WTC11 (cell line): ENCODE data around the gene EFNB3. TPM values are rescaled to one million over a fixed set of nuclear protein-coding genes. Genes with fewer than 3 reads are reported as not detected.

ENCODE experiments used
- ATAC-seq: fragments of 200-7000 bp; cut with Tn5 transposase; 2 replicates; pipeline ENCODE4 v1.10.0; 2021; ENCODE audit warnings: mild to moderate bottlenecking, moderate library complexity
- CTCF ChIA-PET: fragments of 300-600 bp; sonication (Branson Sonifier 250); formaldehyde crosslinking; loops from one replicate; lab custom pipeline; 2021; ENCODE audit warnings: antibody characterized with exemption; lab: Charles Lee
- POLR2A ChIA-PET: fragments of 350-600 bp; sonication (Branson Sonifier 250); formaldehyde crosslinking; loops from one replicate; lab custom pipeline; 2021; ENCODE audit warnings: antibody characterized with exemption; lab: Charles Lee
- DNase-seq: peaks from one replicate; pipeline ENCODE4 v3.0.0; 2021; ENCODE audit warnings: low spot score
- H3K27ac Mint-ChIP-seq: 2 replicates; pipeline ENCODE4 v1.8.0; 2021; ENCODE audit warnings: mixed read lengths
- H3K27me3 Mint-ChIP-seq: 2 replicates; pipeline ENCODE4 v1.8.0; 2021; ENCODE audit warnings: low read depth, mild to moderate bottlenecking, moderate library complexity, mixed read lengths
- H3K36me3 Mint-ChIP-seq: 2 replicates; pipeline ENCODE4 v1.8.0; 2021; ENCODE audit warnings: mixed read lengths
- H3K4me1 Mint-ChIP-seq: 2 replicates; pipeline ENCODE4 v1.8.0; 2022; ENCODE audit warnings: mixed read lengths
- H3K4me3 Mint-ChIP-seq: 2 replicates; pipeline ENCODE4 v1.8.0; 2021; ENCODE audit warnings: mild to moderate bottlenecking, moderate library complexity, mixed read lengths
- H3K9me3 Mint-ChIP-seq: 2 replicates; pipeline ENCODE4 v1.8.0; 2021; ENCODE audit warnings: mixed read lengths
- CBFB ChIP-seq: sonication (generic); formaldehyde crosslinking; IDR thresholded peaks from 2 replicates; pipeline ENCODE4 v1.8.1; 2022; ENCODE audit warnings: mild to moderate bottlenecking, low read depth, missing genetic modification reagents
- CREB1 ChIP-seq: sonication (generic); formaldehyde crosslinking; IDR thresholded peaks from 2 replicates; pipeline ENCODE4 v1.8.0; 2023; ENCODE audit warnings: mild to moderate bottlenecking, missing genetic modification reagents
- CREM ChIP-seq: sonication (generic); formaldehyde crosslinking; IDR thresholded peaks from 2 replicates; pipeline ENCODE4 v1.8.1; 2022; ENCODE audit warnings: mild to moderate bottlenecking, missing genetic modification reagents, moderate library complexity
- E2F5 ChIP-seq: sonication (generic); formaldehyde crosslinking; IDR thresholded peaks from 2 replicates; pipeline ENCODE4 v1.8.1; 2022; ENCODE audit warnings: mild to moderate bottlenecking, moderate library complexity, missing genetic modification reagents
- ELF4 ChIP-seq: sonication (generic); formaldehyde crosslinking; IDR thresholded peaks from 2 replicates; pipeline ENCODE4 v1.8.1; 2022; ENCODE audit warnings: low read depth, mild to moderate bottlenecking, moderate library complexity, missing genetic modification reagents
- ETV6 ChIP-seq: sonication (generic); formaldehyde crosslinking; IDR thresholded peaks from 2 replicates; pipeline ENCODE4 v1.8.1; 2022; ENCODE audit warnings: mild to moderate bottlenecking, missing genetic modification reagents
- GRHL2 ChIP-seq: fragments of 250-450 bp; sonication (Bioruptor Pico); IDR thresholded peaks from 2 replicates; pipeline ENCODE4 v1.8.0; 2022; ENCODE audit warnings: mild to moderate bottlenecking, moderate library complexity; ENCODE audit not compliant: insufficient replicate concordance, severe bottlenecking
- GTF2I ChIP-seq: fragments of 250-450 bp; sonication (Bioruptor Pico); conservative IDR thresholded peaks from 2 replicates; pipeline ENCODE4 v1.4.0; 2021; ENCODE audit warnings: mild to moderate bottlenecking
- HMGA2 ChIP-seq: fragments of 250-450 bp; sonication (Bioruptor Pico); IDR thresholded peaks from 2 replicates; pipeline ENCODE4 v1.4.0; 2021; ENCODE audit warnings: mild to moderate bottlenecking, moderate library complexity
- JAZF1 ChIP-seq: fragments of 250-450 bp; sonication (Bioruptor Pico); IDR thresholded peaks from 2 replicates; pipeline ENCODE4 v1.9.0; 2021; ENCODE audit warnings: moderate library complexity, mild to moderate bottlenecking, inconsistent platforms
- MLX ChIP-seq: sonication (generic); formaldehyde crosslinking; IDR thresholded peaks from 2 replicates; pipeline ENCODE4 v1.8.1; 2023; ENCODE audit warnings: mild to moderate bottlenecking, missing genetic modification reagents, moderate library complexity
- MXD4 ChIP-seq: fragments of 250-450 bp; sonication (Bioruptor Pico); IDR thresholded peaks from 2 replicates; pipeline ENCODE4 v1.8.0; 2021; ENCODE audit warnings: mild to moderate bottlenecking, moderate library complexity, borderline replicate concordance
- NFYB ChIP-seq: sonication (generic); formaldehyde crosslinking; conservative IDR thresholded peaks from 2 replicates; pipeline ENCODE4 v1.8.0; 2022; ENCODE audit warnings: low read depth, missing genetic modification reagents
- SOX15 ChIP-seq: fragments of 250-450 bp; sonication (Bioruptor Pico); IDR thresholded peaks from 2 replicates; pipeline ENCODE4 v1.9.0; 2021; ENCODE audit warnings: mild to moderate bottlenecking
- TEAD1 ChIP-seq: sonication (generic); formaldehyde crosslinking; IDR thresholded peaks from 2 replicates; pipeline ENCODE4 v1.8.0; 2022; ENCODE audit warnings: mild to moderate bottlenecking, missing genetic modification reagents
- TP53 ChIP-seq: sonication (generic); formaldehyde crosslinking; IDR thresholded peaks from 2 replicates; pipeline ENCODE4 v1.8.1; 2023; ENCODE audit warnings: mild to moderate bottlenecking, missing genetic modification reagents
- USF2 ChIP-seq: sonication (generic); formaldehyde crosslinking; IDR thresholded peaks from 2 replicates; pipeline ENCODE4 v1.8.1; 2023; ENCODE audit warnings: mild to moderate bottlenecking, missing genetic modification reagents, moderate library complexity
- ZMAT4 ChIP-seq: fragments of 250-450 bp; sonication (Bioruptor Pico); IDR thresholded peaks from 2 replicates; pipeline ENCODE4 v1.9.0; 2021; ENCODE audit warnings: mild to moderate bottlenecking
- ZNF121 ChIP-seq: sonication (generic); formaldehyde crosslinking; IDR thresholded peaks from 2 replicates; pipeline ENCODE4 v1.8.0; 2023; ENCODE audit warnings: missing genetic modification reagents
- ZNF281 ChIP-seq: sonication (generic); formaldehyde crosslinking; IDR thresholded peaks from 2 replicates; pipeline ENCODE4 v1.8.0; 2023; ENCODE audit warnings: mild to moderate bottlenecking, missing genetic modification reagents
- ZNF423 ChIP-seq: fragments of 250-450 bp; sonication (Bioruptor Pico); IDR thresholded peaks from 2 replicates; pipeline ENCODE4 v2.1.2; 2022; ENCODE audit warnings: mild to moderate bottlenecking, moderate library complexity
- total RNA-seq: library from RNA; stranded (reverse); gene quantifications from 3 replicates; pipeline ENCODE4 v1.2.3, GENCODE V29; 2021

The EFNB3 gene
- total RNA-seq, 1 experiment from 2014 or later: 14.7 TPM

- DNase-seq (no peak), ATAC-seq (no peak)
- peaks cover 46% of the 10 kb centered on the region for H3K4me1 Mint-ChIP-seq
- no peak for TF ChIP-seq SOX15 (CRISPR knock-in tag)
- TF ChIP-seq CREM (CRISPR knock-in tag): no peak
- no peak for TF ChIP-seq HMGA2 (CRISPR knock-in tag)
- no peak for TF ChIP-seq CREB1
- TF ChIP-seq ETV6 (CRISPR knock-in tag): no peak
- TF ChIP-seq ZNF423: no peak
- TF ChIP-seq TEAD1 (CRISPR knock-in tag): no peak
- no peak for TF ChIP-seq JAZF1 (CRISPR knock-in tag)
- no peak for TF ChIP-seq USF2 (CRISPR knock-in tag)
- no peak for TF ChIP-seq GTF2I (CRISPR knock-in tag)
- no peak for TF ChIP-seq E2F5
- no peak for TF ChIP-seq ZNF281 (CRISPR knock-in tag)
- TF ChIP-seq MXD4 (CRISPR knock-in tag): no peak
- TF ChIP-seq ZMAT4 (CRISPR knock-in tag): no peak
- no peak for TF ChIP-seq GRHL2 (CRISPR knock-in tag)
- no peak for TF ChIP-seq NFYB (CRISPR knock-in tag)
- TF ChIP-seq CBFB (CRISPR knock-in tag): no peak
- no peak for TF ChIP-seq ELF4
- CTCF ChIA-PET: interaction anchor here (1.0 to 8.0 kb wide), 7 partner anchors 9 to 128 kb away, joined by 3 to 120 read pairs (median 17); partner anchors contain the start of genes ATP1B2, EFNB3, SOX15 and TP53
- H3K36me3 Mint-ChIP-seq: no peaks in the 10 kb centered on the region
- 0 out of 2 replicates have a peak overlapping the region, but pooled peaks have one; percentile 8 for H3K27ac Mint-ChIP-seq
- POLR2A ChIA-PET: no interaction called here
- peaks cover 38% of the 10 kb centered on the region for H3K27me3 Mint-ChIP-seq
- H3K4me3 Mint-ChIP-seq: no peak overlapping the region
- no peaks in the 10 kb centered on the region for H3K9me3 Mint-ChIP-seq
These were observed 10.0 kb downstream of the EFNB3 start for GRCh38 chr17:7714721-7715594.

GRCh38 chr17:7715936-7716886 lies 11.2 kb downstream of the EFNB3 start:
- CTCF ChIA-PET: interaction anchor here (0.5 to 8.0 kb wide), 48 partner anchors 10 to 1016 kb away, joined by 3 to 120 read pairs (median 4); partner anchors contain the start of genes ACAP1, ATP1B2, EFNB3 and FXR2
- no peak for DNase-seq
- POLR2A ChIA-PET: interaction anchor here (0.6 to 2.3 kb wide), 11 partner anchors 11 to 242 kb away, joined by 3 to 18 read pairs (median 6); partner anchors contain the start of genes EFNB3, MPDU1, NAA38 and SAT2
- Mint-ChIP-seq H3K36me3 (no peaks in the 10 kb centered on the region), H3K9me3 (no peaks in the 10 kb centered on the region), H3K4me3 (peak overlapping the region; percentile 83), H3K27ac (peak overlapping the region; percentile 72; the same call in 1 of the 2 replicates), H3K4me1 (peaks cover 39% of the 10 kb centered on the region), H3K27me3 (peaks cover 46% of the 10 kb centered on the region)
- TF ChIP-seq MLX (no peak), ZNF281 (CRISPR knock-in tag) (0 out of 2 replicates have a peak, but pooled peaks have one; percentile 2), TP53 (CRISPR knock-in tag) (no peak), ZNF121 (CRISPR knock-in tag) (peak; percentile 11; the same call in 1 of the 2 replicates)
- no peak for ATAC-seq
